ENCODE data around the gene SLC22A2.
"Not testable (repeated sequence)": the region's sequence is repeated elsewhere in the genome, so short reads cannot be mapped to it uniquely, and the experiment has no call there.

SLC22A2 gene

GRCh38 chr6:160258346-160259142 lies at the start of gene SLC22A2:
SLC22A2 (minus strand) TSS chr6:160258821; CDS start chr6:160258757, 64 bp downstream.
- Histone ChIP-seq H3K9me3 (ENCODE audit: insufficient read depth, low read depth, low read length) (no peaks in the 10 kb centered on the region), H3K4me1 (ENCODE audit: insufficient read depth, low read length) (peaks cover 18% of the 10 kb centered on the region), H3K4me3 (ENCODE audit: low read length) (no peak within 1 kb of the TSS), H3K36me3 (ENCODE audit: insufficient read depth, low read depth, low read length) (no peaks in the 10 kb centered on the region), H3K27me3 (ENCODE audit: insufficient read depth, low read length) (no peaks in the 10 kb centered on the region), H3K9ac (ENCODE audit: low read depth, low read length) (no peak within 1 kb of the TSS), H3K27ac (ENCODE audit: low read length) (no peak within 1 kb of the TSS)

- no peak overlapping the region for H3K9ac ChIP-seq (ENCODE audit: low read depth, low read length)
- peaks cover 11% of the 10 kb centered on the region for H3K9me3 ChIP-seq (ENCODE audit: insufficient read depth, low read depth, low read length)
- no peak overlapping the region for H3K27ac ChIP-seq (ENCODE audit: low read length)
- no peaks in the 10 kb centered on the region for H3K4me1 ChIP-seq (ENCODE audit: insufficient read depth, low read length)
- no peak overlapping the region for H3K4me3 ChIP-seq (ENCODE audit: low read length)
- no peaks in the 10 kb centered on the region for H3K27me3 ChIP-seq (ENCODE audit: insufficient read depth, low read length)
- H3K36me3 ChIP-seq (ENCODE audit: insufficient read depth, low read depth, low read length) = no peaks in the 10 kb centered on the region
These were observed 47.5 kb upstream of the SLC22A2 start for GRCh38 chr6:160305926-160306713.

- Histone ChIP-seq H3K27ac (ENCODE audit: low read length) (no peak overlapping the region), H3K9ac (ENCODE audit: low read depth, low read length) (no peak overlapping the region), H3K36me3 (ENCODE audit: insufficient read depth, low read depth, low read length) (no peaks in the 10 kb centered on the region), H3K9me3 (ENCODE audit: insufficient read depth, low read depth, low read length) (no peaks in the 10 kb centered on the region; the same call in 1 of the 2 replicates), H3K27me3 (ENCODE audit: insufficient read depth, low read length) (no peaks in the 10 kb centered on the region), H3K4me3 (ENCODE audit: low read length) (no peak overlapping the region), H3K4me1 (ENCODE audit: insufficient read depth, low read length) (peaks cover 7% of the 10 kb centered on the region; the same call in 1 of the 2 replicates)
These were observed 45.2 kb upstream of the SLC22A2 start for GRCh38 chr6:160303806-160304205.

- not testable (repeated sequence) for H3K36me3 ChIP-seq (ENCODE audit: insufficient read depth, low read depth, low read length); H3K4me3 ChIP-seq (ENCODE audit: low read length); H3K9me3 ChIP-seq (ENCODE audit: insufficient read depth, low read depth, low read length); H3K27me3 ChIP-seq (ENCODE audit: insufficient read depth, low read length); H3K9ac ChIP-seq (ENCODE audit: low read depth, low read length); H3K27ac ChIP-seq (ENCODE audit: low read length); H3K4me1 ChIP-seq (ENCODE audit: insufficient read depth, low read length)
These were observed 43.9 kb upstream of the SLC22A2 start for GRCh38 chr6:160302431-160303082.

GRCh38 chr6:160301339-160301738 lies 42.7 kb upstream of the SLC22A2 start:
- Histone ChIP-seq H3K4me1 (ENCODE audit: insufficient read depth, low read length) (peaks cover 7% of the 10 kb centered on the region; the same call in 1 of the 2 replicates), H3K36me3 (ENCODE audit: insufficient read depth, low read depth, low read length) (no peaks in the 10 kb centered on the region), H3K4me3 (ENCODE audit: low read length) (no peak overlapping the region), H3K27ac (ENCODE audit: low read length) (no peak overlapping the region), H3K27me3 (ENCODE audit: insufficient read depth, low read length) (no peaks in the 10 kb centered on the region), H3K9me3 (ENCODE audit: insufficient read depth, low read depth, low read length) (no peaks in the 10 kb centered on the region), H3K9ac (ENCODE audit: low read depth, low read length) (no peak overlapping the region)

GRCh38 chr6:160300076-160300695 lies 41.6 kb upstream of the SLC22A2 start:
- H3K4me1 ChIP-seq (ENCODE audit: insufficient read depth, low read length) = peaks cover 7% of the 10 kb centered on the region; the same call in 1 of the 2 replicates
- H3K36me3 ChIP-seq (ENCODE audit: insufficient read depth, low read depth, low read length) = no peaks in the 10 kb centered on the region
- H3K9me3 ChIP-seq (ENCODE audit: insufficient read depth, low read depth, low read length) = no peaks in the 10 kb centered on the region
- no peak overlapping the region for H3K4me3 ChIP-seq (ENCODE audit: low read length)
- H3K9ac ChIP-seq (ENCODE audit: low read depth, low read length) = no peak overlapping the region; the same call in 1 of the 2 replicates
- peak overlapping the region; percentile 1 for H3K27ac ChIP-seq (ENCODE audit: low read length)
- H3K27me3 ChIP-seq (ENCODE audit: insufficient read depth, low read length) = no peaks in the 10 kb centered on the region

- Histone ChIP-seq H3K27ac (ENCODE audit: low read length) (no peak overlapping the region), H3K4me3 (ENCODE audit: low read length) (no peak overlapping the region), H3K9ac (ENCODE audit: low read depth, low read length) (no peak overlapping the region), H3K36me3 (ENCODE audit: insufficient read depth, low read depth, low read length) (no peaks in the 10 kb centered on the region), H3K9me3 (ENCODE audit: insufficient read depth, low read depth, low read length) (no peaks in the 10 kb centered on the region), H3K27me3 (ENCODE audit: insufficient read depth, low read length) (no peaks in the 10 kb centered on the region), H3K4me1 (ENCODE audit: insufficient read depth, low read length) (peaks cover 7% of the 10 kb centered on the region; the same call in 1 of the 2 replicates)
These were observed 40.9 kb upstream of the SLC22A2 start for GRCh38 chr6:160299559-160299958.

- Histone ChIP-seq H3K9ac (ENCODE audit: low read depth, low read length) (no peak overlapping the region), H3K27ac (ENCODE audit: low read length) (no peak overlapping the region), H3K4me1 (ENCODE audit: insufficient read depth, low read length) (peaks cover 7% of the 10 kb centered on the region; the same call in 1 of the 2 replicates), H3K27me3 (ENCODE audit: insufficient read depth, low read length) (no peaks in the 10 kb centered on the region), H3K36me3 (ENCODE audit: insufficient read depth, low read depth, low read length) (no peaks in the 10 kb centered on the region), H3K9me3 (ENCODE audit: insufficient read depth, low read depth, low read length) (no peaks in the 10 kb centered on the region), H3K4me3 (ENCODE audit: low read length) (no peak overlapping the region)
These were observed 39.5 kb upstream of the SLC22A2 start for GRCh38 chr6:160298121-160298520.

- Histone ChIP-seq H3K4me3 (ENCODE audit: low read length) (no peak overlapping the region), H3K36me3 (ENCODE audit: insufficient read depth, low read depth, low read length) (no peaks in the 10 kb centered on the region), H3K9me3 (ENCODE audit: insufficient read depth, low read depth, low read length) (no peaks in the 10 kb centered on the region), H3K27ac (ENCODE audit: low read length) (no peak overlapping the region), H3K9ac (ENCODE audit: low read depth, low read length) (no peak overlapping the region), H3K4me1 (ENCODE audit: insufficient read depth, low read length) (peaks cover 7% of the 10 kb centered on the region; the same call in 1 of the 2 replicates), H3K27me3 (ENCODE audit: insufficient read depth, low read length) (no peaks in the 10 kb centered on the region)
These were observed 38.7 kb upstream of the SLC22A2 start for GRCh38 chr6:160297310-160297709.

- no peaks in the 10 kb centered on the region for H3K27me3 ChIP-seq (ENCODE audit: insufficient read depth, low read length)
- no peaks in the 10 kb centered on the region for H3K36me3 ChIP-seq (ENCODE audit: insufficient read depth, low read depth, low read length)
- H3K4me3 ChIP-seq (ENCODE audit: low read length) = no peak overlapping the region
- no peaks in the 10 kb centered on the region for H3K4me1 ChIP-seq (ENCODE audit: insufficient read depth, low read length)
- H3K9me3 ChIP-seq (ENCODE audit: insufficient read depth, low read depth, low read length) = no peaks in the 10 kb centered on the region
- H3K27ac ChIP-seq (ENCODE audit: low read length) = no peak overlapping the region
- no peak overlapping the region for H3K9ac ChIP-seq (ENCODE audit: low read depth, low read length)
These were observed 35.2 kb upstream of the SLC22A2 start for GRCh38 chr6:160293844-160294243.

- no peak overlapping the region for H3K9ac ChIP-seq (ENCODE audit: low read depth, low read length)
- no peak overlapping the region for H3K4me3 ChIP-seq (ENCODE audit: low read length)
- no peak overlapping the region for H3K27ac ChIP-seq (ENCODE audit: low read length)
- no peaks in the 10 kb centered on the region for H3K36me3 ChIP-seq (ENCODE audit: insufficient read depth, low read depth, low read length)
- no peaks in the 10 kb centered on the region for H3K9me3 ChIP-seq (ENCODE audit: insufficient read depth, low read depth, low read length)
- H3K27me3 ChIP-seq (ENCODE audit: insufficient read depth, low read length) = no peaks in the 10 kb centered on the region
- no peaks in the 10 kb centered on the region; the same call in 1 of the 2 replicates for H3K4me1 ChIP-seq (ENCODE audit: insufficient read depth, low read length)
These were observed 27.0 kb upstream of the SLC22A2 start for GRCh38 chr6:160285541-160286105.

All from iPS-20b (cell line).